HG03135 (cell line): ENCODE data around the gene NAV2.

Source experiments
- ATAC-seq: cut with Tn5 transposase; IDR thresholded peaks from one replicate; pipeline ENCODE4 v1.9.1; 2021; ENCODE audit warnings: mild to moderate bottlenecking, moderate library complexity; ENCODE audit not compliant: unreplicated experiment

NAV2 gene

GRCh38 chr11:19712281-19713195 is at the start of gene NAV2:
NAV2 (plus strand) TSS chr11:19712837; CDS start chr11:19713696, 859 bp downstream.
- peak; percentile 100 for ATAC-seq

- no peak for ATAC-seq
These were observed 49.4 kb upstream of the NAV2 start for GRCh38 chr11:19663206-19663605.

- ATAC-seq: no peak
These were observed 47.6 kb upstream of the NAV2 start for GRCh38 chr11:19664886-19665548.

GRCh38 chr11:19666951-19667350 is 45.7 kb upstream of the NAV2 start:
- ATAC-seq: no peak

- no peak for ATAC-seq
These were observed 43.1 kb upstream of the NAV2 start for GRCh38 chr11:19669511-19669910.

- no peak for ATAC-seq
These were observed 42.4 kb upstream of the NAV2 start for GRCh38 chr11:19670030-19670791.

GRCh38 chr11:19672586-19673206 is 39.9 kb upstream of the NAV2 start:
- no peak for ATAC-seq

- no peak for ATAC-seq
These were observed 38.5 kb upstream of the NAV2 start for GRCh38 chr11:19673924-19674729.

GRCh38 chr11:19674836-19675235 is 37.8 kb upstream of the NAV2 start:
- ATAC-seq: no peak

GRCh38 chr11:19675397-19675796 is 37.2 kb upstream of the NAV2 start:
- no peak for ATAC-seq

- no peak for ATAC-seq
These were observed 35.9 kb upstream of the NAV2 start for GRCh38 chr11:19676475-19677380.

GRCh38 chr11:19677381-19678080 is 35.1 kb upstream of the NAV2 start:
- ATAC-seq: no peak

- no peak for ATAC-seq
These were observed 32.4 kb upstream of the NAV2 start for GRCh38 chr11:19679952-19680828.

GRCh38 chr11:19680829-19681368 is 31.7 kb upstream of the NAV2 start:
- no peak for ATAC-seq

GRCh38 chr11:19683141-19683805 is 29.4 kb upstream of the NAV2 start:
- ATAC-seq: no peak

- ATAC-seq: no peak
These were observed 28.7 kb upstream of the NAV2 start for GRCh38 chr11:19683862-19684491.
